ENCODE measurements around the gene VWA1.
"Not testable (repeated sequence)": the region's sequence is repeated elsewhere in the genome, so short reads cannot be mapped to it uniquely, and the experiment has no call there.

VWA1 gene

DNA sequence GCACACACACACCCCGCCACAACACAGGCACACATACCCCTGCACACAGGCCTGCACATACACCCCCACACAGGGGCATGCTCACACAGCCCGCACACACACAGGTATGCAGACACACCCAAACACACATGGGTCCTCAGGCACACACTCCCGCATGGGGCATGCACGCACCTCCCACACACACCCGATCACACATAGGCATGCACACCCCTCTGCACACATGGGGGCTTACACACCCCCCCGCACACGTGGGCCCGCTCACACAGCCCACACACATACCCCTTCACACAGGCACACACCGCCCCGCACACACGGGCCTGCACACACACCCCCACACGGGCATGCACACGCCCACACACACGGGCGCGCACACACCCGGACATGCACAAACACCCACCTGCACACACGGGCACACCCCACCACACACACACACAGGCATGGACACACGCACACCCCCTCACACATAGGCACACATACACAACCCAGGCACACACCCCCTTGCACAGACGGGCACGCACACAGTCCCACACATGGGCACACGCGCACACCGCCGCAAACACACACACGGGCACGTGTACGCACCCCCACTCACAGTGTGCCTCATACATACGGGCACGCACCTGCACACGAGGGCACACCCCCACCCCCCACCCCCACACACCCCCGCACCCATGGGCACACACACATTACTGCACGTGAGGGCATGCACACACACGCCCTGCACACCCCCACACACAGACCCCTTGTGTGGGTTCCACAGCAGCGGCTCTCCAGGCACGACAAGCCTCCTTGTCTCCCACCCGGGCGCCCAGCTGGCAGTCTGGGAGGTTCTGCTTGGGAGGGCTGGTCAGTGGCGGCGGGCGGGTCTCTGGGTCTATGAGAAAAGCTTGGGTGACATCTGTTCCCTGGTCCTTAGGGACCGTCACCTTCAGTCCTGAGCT is 44.3 kb downstream of the VWA1 start:
- CTCF ChIA-PET = no interaction called here

DNA sequence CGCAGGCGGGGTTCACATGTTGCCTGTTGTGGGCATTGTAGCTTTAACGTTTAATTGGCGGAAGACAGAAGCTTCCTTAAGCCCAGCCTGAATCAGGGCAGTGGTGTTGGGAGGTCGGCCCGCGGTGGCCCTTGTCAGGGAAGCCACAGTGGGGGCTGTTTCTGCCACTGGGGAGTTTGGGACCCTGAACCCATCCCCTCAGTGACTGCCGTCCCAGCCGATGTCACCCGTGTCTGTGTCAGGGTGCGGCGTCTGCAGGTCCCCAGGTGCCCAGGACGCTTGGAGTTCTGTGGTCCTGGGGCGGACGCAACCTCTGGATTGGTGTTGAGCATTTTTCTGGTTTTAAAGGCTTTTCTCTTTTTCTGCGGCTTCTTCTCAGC is 45.0 kb downstream of the VWA1 start:
- CTCF ChIA-PET; DNase-seq (ENCODE audit: low read depth, low spot score); POLR2A ChIA-PET; H3K4me3 ChIP-seq (ENCODE audit: low read depth, low read length): not testable (repeated sequence)

More for the DNA sequence above, 44.3 kb downstream of the VWA1 start:
- no peak for DNase-seq (ENCODE audit: low read depth, low spot score)
- TF ChIP-seq, protein P1, sequence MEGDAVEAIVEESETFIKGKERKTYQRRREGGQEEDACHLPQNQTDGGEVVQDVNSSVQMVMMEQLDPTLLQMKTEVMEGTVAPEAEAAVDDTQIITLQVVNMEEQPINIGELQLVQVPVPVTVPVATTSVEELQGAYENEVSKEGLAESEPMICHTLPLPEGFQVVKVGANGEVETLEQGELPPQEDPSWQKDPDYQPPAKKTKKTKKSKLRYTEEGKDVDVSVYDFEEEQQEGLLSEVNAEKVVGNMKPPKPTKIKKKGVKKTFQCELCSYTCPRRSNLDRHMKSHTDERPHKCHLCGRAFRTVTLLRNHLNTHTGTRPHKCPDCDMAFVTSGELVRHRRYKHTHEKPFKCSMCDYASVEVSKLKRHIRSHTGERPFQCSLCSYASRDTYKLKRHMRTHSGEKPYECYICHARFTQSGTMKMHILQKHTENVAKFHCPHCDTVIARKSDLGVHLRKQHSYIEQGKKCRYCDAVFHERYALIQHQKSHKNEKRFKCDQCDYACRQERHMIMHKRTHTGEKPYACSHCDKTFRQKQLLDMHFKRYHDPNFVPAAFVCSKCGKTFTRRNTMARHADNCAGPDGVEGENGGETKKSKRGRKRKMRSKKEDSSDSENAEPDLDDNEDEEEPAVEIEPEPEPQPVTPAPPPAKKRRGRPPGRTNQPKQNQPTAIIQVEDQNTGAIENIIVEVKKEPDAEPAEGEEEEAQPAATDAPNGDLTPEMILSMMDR (IDR thresholded peaks at IDR 0.05; ENCODE audit: insufficient read depth, low read length, missing control alignments) = no peak
- no peak overlapping the region for H3K4me3 ChIP-seq (ENCODE audit: low read depth, low read length)
- POLR2A ChIA-PET = no interaction called here

DNA sequence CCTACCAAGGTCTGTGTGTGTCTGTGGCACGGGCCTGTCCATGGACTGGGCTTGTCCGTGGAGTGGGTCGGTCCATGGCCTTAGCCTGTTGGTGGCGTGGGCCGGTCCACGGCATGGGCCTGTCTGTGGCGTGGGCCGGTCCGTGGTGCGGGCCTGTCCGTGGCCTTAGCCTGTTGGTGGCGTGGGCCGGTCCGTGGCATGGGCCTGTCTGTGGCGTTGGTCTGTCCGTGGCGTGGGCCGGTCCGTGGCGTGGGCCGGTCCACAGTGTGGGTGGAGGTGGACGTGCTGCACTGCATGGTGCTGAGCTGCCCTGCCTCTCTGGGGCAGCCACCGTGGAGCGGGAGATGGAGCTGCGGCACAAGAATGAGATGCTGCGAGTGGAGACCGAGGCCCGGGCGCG is 46.3 kb downstream of the VWA1 start:
- POLR2A ChIA-PET; CTCF ChIA-PET; H3K4me3 ChIP-seq (ENCODE audit: low read depth, low read length); DNase-seq (ENCODE audit: low read depth, low spot score): not testable (repeated sequence)

DNA sequence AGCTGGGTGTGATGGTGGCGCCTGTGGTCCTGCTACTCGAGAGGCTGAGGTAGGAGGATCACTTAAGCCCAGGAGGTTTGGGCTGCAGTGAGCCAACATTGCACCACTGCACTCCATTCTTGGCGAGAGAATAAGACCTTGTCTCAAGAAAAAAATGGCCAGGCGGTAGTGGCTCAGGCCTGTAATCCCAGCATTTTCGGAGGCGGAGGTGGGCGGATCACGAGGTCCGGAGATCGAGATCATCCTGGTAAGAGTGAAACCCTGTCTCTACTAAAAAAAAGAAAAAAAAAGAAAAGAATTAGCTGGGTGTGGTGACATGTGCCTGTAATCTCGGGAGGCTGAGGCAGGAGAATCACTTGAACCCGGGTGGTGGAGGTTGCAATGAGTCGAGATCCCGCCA is 47.4 kb downstream of the VWA1 start:
- POLR2A ChIA-PET = no interaction called here
- no peak overlapping the region for H3K4me3 ChIP-seq (ENCODE audit: low read depth, low read length)
- TF ChIP-seq, protein P1 (IDR thresholded peaks at IDR 0.05; ENCODE audit: insufficient read depth, low read length, missing control alignments) = no peak
- DNase-seq (ENCODE audit: low read depth, low spot score) = no peak
- CTCF ChIA-PET = no interaction called here

DNA sequence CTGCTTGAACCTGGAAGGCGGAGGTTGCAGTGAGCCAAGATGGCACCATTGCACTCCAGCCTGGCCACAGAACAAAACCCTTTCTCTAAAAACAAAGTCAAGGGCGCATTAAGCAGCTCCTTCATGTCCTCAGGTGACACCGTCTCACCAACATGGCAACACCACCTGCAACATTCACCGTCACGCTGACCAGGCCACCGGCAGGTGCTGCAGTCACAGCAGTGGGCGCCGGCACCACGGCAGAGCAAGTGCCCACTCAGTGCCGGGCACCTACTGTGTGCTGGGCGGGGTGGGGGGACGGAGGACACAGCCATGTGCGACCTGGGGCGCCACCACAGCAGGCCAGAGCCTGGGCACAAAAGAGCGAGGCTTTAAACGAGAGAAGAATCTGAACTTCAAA is 48.2 kb downstream of the VWA1 start:
- TF ChIP-seq, protein P1 (IDR thresholded peaks at IDR 0.05; ENCODE audit: insufficient read depth, low read length, missing control alignments) = no peak
- POLR2A ChIA-PET = no interaction called here
- no peak for DNase-seq (ENCODE audit: low read depth, low spot score)
- H3K4me3 ChIP-seq (ENCODE audit: low read depth, low read length) = no peak overlapping the region
- CTCF ChIA-PET = no interaction called here

DNA sequence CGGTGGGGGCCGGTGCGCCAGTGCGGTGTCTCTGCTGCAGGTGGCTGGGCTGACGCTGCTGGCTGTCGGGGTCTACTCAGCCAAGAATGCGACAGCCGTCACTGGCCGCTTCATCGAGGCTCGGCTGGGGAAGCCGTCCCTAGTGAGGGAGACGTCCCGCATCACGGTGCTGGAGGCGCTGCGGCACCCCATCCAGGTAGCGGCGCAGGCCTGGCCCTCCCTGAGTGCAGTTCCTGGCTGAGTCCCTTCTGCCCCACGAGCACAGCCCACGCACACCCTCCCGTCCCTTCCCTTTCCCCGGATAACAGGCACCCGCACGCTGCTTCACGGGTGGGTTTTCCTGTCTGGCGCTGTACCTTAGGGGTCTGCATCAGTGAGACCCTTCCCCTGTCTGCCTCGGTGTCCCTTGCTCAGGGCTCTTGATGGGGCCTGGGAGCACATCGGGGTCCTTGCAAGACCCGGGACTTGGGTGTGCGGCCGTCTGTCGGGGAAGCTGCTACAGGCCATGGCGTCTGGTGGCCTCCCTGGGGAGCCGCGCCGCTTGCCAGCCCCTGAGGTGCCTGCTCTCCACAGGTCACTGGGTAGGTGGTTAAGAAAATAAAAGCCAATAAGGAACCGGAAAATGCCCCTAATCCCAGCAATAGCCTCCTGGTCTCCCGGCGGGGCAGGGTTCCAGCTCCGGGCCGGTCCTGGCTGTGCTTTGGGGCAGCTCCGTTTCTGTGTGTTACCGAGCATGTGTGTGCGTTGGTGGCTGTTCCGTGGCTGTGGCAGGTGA is 49.7 kb downstream of the VWA1 start:
- CTCF ChIA-PET; H3K4me3 ChIP-seq (ENCODE audit: low read depth, low read length); POLR2A ChIA-PET; DNase-seq (ENCODE audit: low read depth, low spot score): not testable (repeated sequence)

DNA sequence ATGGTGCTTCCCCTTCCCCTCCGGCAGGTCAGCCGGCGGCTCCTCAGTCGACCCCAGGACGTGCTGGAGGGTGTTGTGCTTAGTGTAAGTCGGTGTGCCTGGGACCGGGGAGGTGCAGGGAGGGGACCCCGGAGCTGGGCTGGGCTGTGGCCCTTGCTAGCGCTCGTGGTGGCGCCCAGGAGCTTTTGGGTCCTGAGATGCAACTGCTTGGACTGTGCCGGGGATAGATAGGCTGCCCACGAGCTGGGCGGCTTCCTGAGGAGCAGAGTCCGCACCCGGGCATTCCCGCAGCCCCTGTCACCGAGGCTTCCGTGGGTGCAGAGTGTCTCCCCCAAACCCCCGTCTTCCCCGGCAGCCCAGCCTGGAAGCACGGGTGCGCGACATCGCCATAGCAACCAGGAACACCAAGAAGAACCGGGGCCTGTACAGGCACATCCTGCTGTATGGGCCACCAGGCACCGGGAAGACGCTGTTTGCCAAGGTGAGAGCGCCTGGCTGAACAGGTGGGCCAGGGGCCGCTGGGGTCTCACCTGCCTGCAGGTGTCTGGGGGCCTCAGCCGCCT is 50.3 kb downstream of the VWA1 start:
- H3K4me3 ChIP-seq (ENCODE audit: low read depth, low read length); DNase-seq (ENCODE audit: low read depth, low spot score); CTCF ChIA-PET; POLR2A ChIA-PET: not testable (repeated sequence)

DNA sequence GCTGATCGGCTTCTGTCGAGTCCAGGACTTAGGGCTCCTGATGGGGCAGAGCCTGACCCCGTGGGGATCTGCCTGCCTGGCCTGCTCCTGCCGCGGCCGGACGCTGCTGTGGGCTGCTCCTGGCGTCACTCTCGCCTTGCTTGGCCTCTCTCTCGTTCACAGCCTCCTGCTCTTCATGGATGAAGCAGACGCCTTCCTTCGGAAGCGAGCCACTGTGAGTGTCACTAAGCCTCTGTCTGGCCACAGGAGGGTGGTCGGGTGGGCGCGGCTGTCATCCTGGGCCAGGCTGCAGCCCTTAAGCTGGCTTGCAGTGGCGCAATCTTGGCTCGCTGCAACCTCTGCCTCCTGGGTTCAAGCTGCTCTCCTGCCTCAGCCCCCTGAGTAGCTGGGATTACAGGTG is 52.2 kb downstream of the VWA1 start:
- POLR2A ChIA-PET = no interaction called here

More for the DNA sequence above, 52.2 kb downstream of the VWA1 start:
- CTCF ChIA-PET = no interaction called here
- TF ChIP-seq, protein P1 (IDR thresholded peaks at IDR 0.05; ENCODE audit: insufficient read depth, low read length, missing control alignments) = no peak
- no peak for DNase-seq (ENCODE audit: low read depth, low spot score)
- H3K4me3 ChIP-seq (ENCODE audit: low read depth, low read length) = no peak overlapping the region

All from AG04449 (cell line).